ENCODE measurements around the gene CREBRF.
"Not testable (repeated sequence)": the region's sequence is repeated elsewhere in the genome, so short reads cannot be mapped to it uniquely, and the experiment has no call there.

CREBRF gene

DNA sequence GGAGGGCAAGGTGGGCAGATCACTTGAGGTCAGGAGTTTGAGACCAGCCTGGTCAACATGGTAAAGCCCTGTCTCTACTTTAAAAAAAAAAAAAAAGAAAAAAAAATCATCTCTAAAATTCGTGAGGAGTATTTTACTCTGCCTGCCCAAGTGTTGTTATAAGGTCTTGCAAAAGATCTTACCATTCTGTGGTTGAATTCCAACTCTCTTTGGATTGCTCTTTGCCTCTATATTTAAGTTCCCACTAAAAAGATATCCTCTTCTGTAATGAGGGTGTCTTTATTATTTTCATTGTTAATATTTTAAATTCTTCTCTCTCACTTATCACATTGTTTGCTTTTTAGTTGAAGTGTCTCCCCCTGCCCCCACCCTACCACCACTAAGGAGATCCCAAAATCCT is 33.4 kb downstream of the CREBRF start:
- no peak for DNase-seq

DNA sequence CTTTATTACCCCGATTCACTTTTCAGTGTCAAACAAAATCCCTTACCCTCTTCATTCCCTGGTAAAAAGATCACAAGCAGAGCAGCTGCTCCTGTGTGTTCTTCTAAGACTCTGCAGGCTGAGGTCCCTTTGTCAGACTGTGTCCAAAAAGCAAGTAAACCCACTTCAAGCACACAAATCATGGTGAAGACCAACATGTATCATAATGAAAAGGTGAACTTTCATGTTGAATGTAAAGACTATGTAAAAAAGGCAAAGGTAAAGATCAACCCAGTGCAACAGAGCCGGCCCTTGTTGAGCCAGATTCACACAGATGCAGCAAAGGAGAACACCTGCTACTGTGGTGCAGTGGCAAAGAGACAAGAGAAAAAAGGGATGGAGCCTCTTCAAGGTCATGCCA is 34.5 kb downstream of the CREBRF start:
- DNase-seq, result no peak

DNA sequence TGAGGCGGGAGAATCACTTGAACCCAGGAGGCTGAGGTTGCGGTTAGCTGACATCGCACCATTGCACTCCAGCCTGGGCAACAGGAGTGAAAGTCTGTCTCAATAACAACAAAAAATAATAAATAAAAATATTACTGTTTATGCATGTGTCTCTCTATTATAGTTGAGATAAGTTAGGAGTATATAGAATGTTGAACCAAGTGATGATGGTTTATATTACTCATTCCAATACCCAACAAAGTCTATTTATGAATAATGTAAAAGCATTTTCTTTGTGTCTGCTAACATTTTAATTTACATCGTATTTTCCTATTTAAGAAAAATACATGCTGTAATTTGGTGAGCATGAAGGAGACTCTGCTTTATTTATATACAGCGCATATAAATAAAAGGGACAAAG is 35.8 kb downstream of the CREBRF start:
- no peak for DNase-seq

DNA sequence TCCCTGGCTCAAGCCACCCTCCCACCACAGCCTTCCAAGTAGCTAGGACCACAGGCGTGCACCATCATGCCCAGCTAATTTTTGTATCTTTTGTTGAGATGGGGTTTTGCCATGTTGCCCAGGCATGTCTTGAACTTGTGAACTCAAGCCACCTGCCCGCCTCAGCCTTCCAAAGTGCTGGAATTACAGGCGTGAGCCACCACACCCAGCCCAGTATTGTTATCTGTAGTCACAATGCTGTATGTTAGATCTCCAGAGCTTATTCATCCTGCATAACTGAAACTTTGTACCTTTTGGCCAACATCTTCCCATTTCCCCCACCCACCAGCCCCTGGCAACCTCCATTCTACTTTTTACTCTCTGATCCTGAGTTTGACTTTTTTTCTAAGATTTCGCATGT is 37.5 kb downstream of the CREBRF start:
- DNase-seq, result no peak

DNA sequence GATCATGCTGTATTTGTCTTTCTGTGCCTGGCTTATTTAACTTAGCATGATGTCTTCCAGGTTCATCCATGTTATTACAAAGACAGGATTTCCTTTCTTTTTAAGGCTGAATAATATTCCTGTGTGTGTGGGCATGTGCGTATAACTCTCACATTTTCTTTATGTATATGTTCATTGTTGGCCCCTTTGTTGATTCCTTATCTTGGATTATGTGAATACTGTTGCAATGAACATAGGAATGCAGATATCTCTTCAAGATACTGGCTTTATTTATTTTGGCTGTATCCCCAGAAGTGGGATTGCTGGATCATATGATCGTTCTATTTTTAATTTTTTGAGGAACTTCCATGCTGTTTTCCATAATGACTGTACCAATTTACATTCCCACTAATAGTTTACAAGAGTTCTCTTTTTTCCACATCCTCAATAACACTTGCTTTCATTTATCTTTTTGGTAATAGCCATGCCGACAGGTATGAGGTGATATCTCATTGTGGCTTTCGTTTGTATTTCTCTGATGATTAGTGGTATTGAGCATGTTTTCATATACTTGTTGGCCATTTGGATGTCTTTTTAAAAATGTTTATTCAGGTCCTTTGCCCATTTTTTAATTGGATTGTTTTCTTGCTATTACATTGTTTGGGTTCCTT is 38.0 kb downstream of the CREBRF start:
- peak; percentile 51 for DNase-seq

DNA sequence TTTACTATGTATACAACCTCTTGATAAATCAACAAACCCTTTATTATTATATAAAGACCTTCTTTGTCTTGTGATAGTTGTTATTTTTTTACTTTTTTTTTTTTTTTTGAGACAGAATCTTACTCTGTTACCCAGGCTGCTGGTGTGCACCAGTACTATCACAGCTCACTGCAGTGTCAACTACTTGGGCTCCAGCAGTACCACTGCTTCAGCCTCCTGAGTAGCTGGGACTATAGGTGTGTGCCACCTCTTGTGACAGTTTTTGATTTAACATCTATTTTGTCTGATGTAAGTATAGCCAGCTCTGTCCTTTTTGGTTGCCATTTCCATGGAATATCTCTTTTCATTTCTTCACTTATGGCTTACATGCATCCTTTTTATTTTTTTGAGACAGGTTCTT is 42.6 kb downstream of the CREBRF start:
- no peak for DNase-seq

DNA sequence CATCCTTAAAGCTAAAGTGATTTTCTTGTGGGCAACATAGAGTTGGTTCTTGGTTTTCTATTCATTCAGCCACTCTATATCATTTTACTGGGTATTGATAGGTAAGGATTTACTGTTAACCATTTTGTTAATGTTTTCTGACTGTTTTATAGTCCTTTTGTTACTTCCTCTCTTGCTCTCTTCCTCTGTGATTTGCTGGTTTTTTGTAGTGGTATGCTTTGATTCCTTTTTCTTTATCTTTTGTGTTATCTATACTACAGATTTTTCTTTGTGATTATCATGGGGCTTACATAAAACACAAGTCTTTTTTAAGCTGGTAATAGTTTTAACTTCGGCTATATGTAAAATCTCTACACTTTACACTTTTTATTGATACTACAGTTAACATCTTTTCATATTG is 43.3 kb downstream of the CREBRF start:
- no peak for DNase-seq

DNA sequence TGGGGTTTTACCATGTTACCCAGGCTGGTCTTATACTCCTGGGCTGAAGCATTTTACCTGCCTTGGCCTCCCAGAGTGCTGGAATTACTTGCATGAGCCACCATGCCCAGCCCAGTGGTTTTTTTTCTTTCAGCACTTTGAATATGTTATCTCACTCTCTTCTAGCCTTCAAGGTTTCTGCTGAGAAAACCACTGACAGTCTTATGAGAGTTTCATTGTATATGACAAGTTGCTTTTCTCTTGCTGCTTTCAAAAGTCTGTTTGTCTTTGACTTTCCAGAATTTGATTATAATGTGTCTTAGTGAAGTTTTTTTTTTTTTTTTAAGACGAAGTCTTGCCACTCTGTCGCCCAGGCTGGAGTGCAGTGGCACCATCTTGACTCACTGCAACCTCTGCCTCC is 45.1 kb downstream of the CREBRF start:
- no peak for DNase-seq

DNA sequence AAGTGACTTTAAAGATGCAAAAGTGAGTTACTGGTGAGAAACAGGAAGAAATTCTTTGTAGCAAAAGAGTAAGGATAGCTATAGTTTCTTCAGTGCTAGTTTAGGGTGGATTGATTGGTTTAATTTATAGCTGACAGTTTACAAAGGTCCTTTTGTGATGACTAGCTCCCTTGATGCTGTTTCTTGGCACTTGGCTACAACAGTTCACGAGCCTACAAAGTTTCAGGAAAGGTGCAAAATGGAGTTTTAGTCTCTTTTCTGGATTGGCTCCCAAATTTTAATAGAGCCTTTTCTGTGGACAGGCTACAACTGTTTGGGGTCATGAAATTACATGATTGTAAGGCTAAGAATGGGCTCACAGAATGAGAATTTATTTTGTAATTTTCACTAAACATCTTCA is 47.3 kb downstream of the CREBRF start:
- no peak for DNase-seq

DNA sequence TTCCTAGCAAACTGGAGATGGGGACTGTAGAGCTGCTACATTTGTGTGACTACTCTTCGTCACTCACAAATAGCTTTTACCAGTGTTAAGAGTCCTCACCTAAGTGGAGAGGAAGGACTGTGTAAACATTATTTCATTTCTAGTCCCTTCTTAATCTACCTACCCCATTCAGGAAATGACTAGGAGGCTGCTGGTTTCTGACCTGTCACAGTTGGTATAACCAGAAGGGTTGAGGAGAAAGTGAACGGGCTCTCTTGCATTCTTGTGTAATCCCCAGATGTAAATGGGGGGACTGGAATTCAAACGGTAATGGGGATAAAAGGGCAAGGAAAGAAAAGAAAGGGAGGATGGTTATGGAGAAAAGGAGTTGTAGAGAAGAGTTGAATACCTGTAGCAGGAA is 52.8 kb downstream of the CREBRF start:
- DNase-seq, result no peak

DNA sequence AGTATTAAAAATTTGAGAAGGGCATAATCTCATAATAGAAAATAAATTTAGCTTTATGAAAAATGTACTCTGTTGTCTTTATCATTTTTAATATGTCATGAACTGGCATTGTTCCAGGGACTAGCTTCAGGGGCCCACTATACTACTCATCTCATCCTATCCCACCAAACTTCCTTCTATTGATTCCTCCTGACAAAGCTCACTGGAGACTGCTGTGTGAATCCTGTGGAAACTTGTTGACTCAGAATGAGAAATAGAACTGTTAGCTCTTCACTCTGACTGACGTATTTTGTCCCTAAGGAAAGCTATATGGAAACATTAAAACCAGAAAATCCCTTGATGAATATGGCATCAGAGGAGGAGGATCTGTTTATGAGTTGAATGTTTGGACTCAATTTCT is 58.4 kb downstream of the CREBRF start:
- no peak for DNase-seq

DNA sequence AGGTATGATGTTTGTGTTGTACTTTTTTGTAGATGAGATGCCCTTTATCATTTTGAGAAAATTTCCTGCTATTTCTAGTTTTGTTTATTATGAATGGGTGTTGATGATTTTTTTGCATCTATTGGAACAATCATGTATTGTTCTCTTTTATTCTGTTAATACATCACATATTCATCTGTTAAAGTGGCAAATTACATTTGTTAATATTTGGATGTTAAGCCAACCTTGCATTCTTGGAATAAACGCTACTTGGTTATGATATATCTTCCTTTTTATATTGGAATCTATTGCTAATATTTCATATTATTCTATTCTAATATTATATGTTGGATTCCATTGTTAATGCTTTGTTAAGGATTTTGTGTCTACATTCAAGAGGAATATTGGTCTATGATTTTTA is 63.6 kb downstream of the CREBRF start:
- no peak for DNase-seq

DNA sequence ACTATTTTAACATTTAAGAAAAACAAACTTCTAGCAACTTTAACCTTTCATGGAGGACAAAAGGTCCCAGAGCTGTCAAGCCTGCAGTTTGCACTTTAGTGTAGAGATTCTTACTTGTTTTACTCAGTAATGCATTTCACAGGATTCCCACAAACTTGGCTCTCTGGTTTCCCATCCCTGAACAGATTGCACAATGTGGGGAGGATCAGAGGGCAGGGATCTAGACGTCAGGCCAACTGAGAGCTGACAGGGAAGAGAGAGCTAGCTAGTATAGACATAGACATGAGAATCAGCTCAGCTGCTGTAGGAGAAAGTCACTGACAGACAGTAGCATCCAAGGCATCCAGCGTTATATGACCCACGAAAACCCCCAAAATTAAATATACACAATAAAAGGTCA is 67.3 kb downstream of the CREBRF start:
- DNase-seq, result peak; percentile 35

DNA sequence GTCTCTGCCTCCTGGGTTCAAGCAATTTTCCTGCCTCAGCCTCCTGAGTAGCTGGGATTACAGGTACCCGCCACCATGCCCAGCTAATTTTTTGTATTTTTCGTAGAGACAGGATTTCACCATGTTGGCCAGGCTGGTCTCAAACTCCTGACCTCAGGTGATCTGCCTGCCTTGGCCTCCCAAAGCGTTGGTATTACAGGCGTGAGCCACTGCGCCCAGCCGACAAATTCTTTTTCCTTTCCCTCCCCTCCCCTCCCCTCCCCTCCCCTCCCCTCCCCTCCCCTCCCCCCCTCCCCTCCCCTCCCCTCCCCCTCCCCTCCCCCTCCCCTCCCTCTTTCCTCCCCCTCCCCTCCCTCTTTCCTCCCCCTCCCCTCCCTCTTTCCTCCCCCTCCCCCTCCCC is 76.0 kb downstream of the CREBRF start:
- not testable (repeated sequence) for DNase-seq

DNA sequence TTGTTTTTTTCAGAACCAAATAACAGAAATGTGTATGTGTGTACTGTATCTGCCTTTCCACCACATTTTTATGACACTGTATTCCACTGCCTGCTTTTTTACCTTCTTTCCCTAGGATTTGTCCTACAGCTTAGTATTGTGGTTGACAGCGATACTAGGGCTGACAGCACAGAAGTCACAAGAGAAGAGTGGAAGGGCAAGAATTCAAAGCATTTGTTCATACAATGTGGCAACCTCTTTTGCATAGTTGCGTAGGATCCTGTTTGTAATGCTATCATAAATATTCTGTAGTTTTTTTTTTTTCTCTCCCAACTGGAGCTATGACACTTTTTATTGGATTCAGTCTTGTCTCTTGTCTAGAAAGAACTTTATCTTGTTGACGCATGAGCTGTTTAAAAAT is 82.6 kb downstream of the CREBRF start:
- no peak for DNase-seq

DNA sequence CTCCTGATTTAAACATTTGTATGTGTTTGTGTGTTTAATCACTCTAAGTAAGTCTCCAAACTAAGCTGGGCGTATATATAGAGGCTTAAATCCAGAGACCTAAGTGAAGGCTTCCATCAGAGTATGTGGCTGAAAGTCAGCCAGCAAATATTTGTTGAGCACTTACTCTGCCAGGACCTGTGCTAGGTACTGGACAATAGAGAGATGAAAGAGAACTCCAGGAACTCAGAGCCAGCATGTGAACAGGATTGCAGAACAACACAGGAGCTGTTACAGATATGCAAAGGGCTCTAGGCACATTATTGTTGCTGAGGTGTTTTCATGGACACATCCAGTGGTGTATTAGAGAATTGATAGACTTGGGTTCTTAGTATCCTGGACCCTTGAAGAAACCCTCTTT is 83.5 kb downstream of the CREBRF start:
- no peak for DNase-seq

DNA sequence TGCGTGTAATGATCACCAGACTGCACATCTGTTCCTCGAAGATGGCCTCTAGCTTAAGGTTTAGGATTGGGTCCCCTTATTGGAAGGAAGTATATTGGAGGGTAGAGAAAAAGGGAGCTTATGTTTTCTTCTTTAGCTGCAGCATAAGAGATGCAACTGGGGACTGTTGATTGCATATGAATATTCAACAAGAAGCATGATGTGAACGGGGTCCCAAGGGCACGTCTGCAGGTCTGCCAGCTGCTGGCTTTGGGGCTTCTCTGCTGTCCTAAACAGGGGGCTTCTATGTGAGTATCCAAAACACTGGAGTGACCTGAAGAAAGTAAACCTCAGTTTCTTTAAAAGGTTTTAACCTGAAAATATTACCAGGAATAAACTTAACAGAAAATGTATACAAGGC is 84.6 kb downstream of the CREBRF start:
- DNase-seq, result no peak

DNA sequence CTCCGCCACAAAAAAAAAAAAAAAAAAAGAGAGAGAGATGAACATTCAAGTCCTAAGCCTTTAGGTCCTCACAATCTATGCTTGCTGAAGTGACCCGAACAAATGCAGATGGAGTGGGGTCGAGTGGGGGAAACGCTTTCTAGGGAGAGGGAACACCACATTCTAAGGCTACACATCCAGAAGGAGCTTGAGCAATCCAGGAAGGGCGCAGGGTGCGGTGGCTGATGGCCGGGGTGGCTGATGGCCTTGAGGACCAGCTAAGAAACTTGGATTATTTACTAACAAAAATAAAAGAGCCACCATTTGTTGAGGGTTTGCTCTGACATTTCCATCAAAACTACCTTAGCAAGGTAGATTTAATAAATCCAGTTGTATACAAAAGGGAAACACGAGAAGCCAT is 87.4 kb downstream of the CREBRF start:
- no peak for DNase-seq

DNA sequence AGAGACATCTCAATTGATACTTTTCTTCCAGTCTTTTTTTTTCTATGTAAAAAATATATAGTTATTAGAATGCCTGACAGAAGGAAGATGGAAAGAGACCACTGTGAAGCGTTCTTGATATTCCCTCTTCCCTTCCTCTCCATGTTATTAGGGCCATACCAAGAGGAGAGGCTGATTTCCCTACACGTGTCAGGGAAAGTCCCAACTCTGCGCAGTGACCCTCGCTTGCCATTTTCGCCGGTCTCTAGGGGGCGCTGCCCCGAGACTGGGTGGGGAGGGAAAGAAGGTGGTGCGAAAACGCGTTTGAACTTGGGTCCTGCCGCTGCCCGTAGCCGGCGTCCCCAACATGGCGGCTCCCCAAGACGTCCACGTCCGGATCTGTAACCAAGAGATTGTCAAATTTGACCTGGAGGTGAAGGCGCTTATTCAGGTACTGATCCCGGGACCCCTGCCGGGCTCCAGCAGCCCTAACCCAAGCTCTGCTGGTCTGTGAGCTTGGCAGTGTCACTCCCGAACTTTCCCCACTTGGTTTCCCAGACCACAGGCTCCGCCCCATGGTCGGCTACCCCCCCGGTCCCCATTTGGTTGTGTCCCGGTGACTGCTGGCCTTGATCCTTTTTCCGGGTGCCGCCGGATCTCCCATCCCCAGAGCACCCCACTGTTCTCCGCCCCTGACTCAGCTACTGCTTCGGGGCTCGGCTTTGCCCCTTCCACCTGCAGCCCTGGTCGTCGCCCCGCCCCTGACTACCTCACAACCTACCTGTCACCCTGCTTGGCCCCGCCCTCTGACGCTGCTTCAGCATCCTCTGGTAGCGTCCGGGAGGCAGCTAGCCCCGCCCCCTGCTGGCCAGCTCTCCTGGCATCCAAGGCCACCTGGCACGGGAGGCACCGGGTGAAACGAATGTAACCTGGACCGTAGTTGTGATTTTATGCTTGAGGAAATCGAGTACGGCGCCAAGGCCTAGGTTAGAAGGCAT is 88.3 kb downstream of the CREBRF start, which contains the start of gene BNIP1:
Gene BNIP1 (plus strand): TSS at position 332 of the 977 bp plus-strand sequence. CDS start 15 bp downstream, at position 347.
- peak; percentile 87 for DNase-seq

DNA sequence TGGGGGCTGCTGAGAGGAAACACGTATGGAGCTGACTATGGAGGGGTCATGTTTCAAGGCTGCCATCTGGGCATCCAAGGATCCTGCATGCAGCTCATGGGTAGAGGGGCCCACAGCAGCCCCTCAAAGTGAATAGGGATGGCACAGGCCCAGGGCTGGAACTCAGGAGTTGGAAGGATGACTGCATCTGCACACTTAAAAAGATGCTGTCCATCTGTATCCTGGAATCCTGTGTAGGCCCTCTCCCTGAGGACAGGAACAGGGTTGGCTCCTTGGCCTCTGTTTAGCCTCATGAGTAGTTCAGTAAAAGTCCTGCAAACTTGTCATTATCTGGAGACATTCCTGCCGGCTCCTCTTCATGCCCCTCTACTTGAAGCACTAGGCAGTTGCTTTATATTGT is 92.2 kb downstream of the CREBRF start:
- no peak for DNase-seq

DNA sequence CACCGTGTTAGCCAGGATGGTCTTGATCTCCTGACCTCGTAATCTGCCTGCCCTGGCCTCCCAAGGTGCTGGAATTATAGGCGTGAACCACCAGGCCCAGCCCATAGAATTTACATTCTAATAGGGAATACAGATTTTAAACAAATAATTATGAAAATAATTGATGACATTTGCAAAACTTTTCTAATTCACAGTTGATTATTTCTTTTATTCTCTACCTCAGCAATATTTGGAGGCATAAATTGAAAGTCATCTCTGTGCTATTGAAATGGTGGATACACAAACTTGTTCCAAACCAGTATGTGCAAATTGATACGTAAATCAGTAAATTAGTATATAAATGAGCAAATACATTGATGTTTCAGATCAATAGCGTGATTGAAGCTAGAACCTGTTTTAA is 96.4 kb downstream of the CREBRF start:
- DNase-seq, result no peak

DNA sequence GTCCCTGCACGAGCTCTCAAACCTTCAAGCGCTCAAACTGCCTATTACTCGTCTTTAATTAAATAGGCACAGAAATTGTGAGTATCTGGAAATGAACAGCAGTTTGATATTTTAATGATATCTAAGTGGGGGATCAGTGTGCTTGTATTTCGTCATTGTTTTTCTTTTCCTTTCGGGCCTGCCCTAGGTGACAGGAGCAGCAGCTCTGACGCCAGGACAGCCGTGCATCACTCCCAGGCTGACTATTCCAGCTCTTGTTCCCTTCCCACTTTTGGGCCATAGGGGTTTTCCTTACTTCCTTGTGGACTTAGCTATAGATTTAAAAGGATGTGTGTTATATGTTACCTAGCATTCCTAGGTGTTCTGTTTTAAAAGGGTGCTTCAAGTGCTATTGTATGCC is 97.7 kb downstream of the CREBRF start:
- DNase-seq, result no peak

DNA sequence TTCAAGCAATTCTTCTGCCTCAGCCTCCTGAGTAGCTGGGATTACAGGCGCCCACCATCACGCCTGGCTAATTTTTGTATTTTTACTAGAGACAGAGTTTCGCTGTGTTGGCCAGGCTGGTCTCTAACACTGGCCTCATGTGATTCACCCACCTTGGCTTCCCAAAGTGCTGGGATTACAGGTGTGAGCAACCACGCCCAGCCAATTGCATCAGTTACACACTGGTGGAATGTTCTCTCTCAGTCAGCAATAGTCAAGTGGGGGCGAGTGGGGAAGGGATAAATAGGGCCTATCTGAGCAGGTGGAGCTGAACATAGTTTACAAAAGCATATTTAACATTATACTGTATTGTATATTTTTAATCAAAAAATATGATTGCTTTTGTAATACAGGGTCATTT is 98.5 kb downstream of the CREBRF start:
- DNase-seq, result not testable (repeated sequence)

DNA sequence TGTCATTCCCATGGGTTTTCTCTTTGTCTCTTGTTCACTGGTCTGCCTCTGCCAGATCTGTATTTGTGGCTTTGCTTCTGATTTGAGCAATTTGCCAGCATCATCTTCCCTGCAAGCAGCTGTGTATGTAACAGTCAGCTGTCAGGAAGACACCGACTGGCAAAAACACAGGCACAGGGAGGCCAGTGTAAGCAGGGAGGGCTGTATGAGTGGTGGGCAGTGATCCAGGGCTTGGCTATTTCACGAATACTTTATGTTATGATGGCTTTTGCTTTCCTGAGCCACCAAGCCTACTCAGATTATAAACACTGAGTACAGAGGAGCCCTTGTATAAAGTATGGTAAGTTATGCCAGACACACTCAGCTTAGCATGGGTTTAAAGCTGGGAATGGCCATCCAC is 99.8 kb downstream of the CREBRF start:
- DNase-seq, result no peak
